ENCODE results near the gene SFSWAP. TPM values are rescaled to one million over a fixed set of nuclear protein-coding genes. Genes with fewer than 3 reads are reported as not detected.

The SFSWAP gene
- total and polyA plus RNA-seq, 7 donors: 10.8 to 42.9 (median 27.8) TPM

DNA sequence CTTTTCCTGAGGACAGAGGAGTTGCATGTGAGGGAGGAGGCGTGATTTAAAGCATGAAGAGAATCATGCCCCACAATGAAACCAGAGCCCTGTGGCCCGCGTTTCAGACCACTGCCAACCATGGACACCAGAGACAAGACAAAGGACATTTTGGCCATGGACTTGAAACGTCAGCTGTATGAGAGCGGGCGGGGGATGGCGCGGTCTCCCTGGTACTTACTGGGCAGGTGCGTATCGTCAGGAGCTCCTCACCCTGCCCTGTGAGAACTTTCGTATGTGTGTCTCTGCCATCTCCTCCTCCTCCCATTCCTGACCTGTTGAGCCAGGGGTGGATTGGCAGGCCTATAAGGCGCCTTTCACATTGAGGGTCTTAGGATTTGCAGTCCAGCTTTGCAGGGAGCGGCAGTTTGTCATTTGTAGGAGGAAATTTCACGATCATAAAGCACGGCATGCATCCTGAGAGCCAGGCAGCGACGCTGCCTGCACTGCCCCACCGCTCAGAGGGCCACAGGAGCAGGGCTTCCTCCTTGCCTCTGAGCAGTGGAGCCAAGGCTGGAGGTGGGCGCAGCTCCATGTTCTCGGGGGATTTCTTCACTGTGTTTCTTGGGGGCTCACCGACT, 22.2 kb downstream of the SFSWAP start:
- H3K27me3 ChIP-seq: no peaks in the 10 kb centered on the region
- H3K27ac ChIP-seq: no peak overlapping the region
- no peak for DNase-seq
- peaks cover 56 to 93% (median 69%) of the 10 kb centered on the region in 4 donors for H3K36me3 ChIP-seq
- 94 to 97% methylated on average over 21 of the region's 21 CpGs for whole genome bisulfite sequencing, 2 donors
- TF ChIP-seq POLR2AphosphoS5 (IDR thresholded peaks at IDR 0.05) (no peak), POLR2A (IDR thresholded peaks at IDR 0.05) (no peak), EP300 (IDR thresholded peaks at IDR 0.05) (no peak)
- TF ChIP-seq, protein P1, sequence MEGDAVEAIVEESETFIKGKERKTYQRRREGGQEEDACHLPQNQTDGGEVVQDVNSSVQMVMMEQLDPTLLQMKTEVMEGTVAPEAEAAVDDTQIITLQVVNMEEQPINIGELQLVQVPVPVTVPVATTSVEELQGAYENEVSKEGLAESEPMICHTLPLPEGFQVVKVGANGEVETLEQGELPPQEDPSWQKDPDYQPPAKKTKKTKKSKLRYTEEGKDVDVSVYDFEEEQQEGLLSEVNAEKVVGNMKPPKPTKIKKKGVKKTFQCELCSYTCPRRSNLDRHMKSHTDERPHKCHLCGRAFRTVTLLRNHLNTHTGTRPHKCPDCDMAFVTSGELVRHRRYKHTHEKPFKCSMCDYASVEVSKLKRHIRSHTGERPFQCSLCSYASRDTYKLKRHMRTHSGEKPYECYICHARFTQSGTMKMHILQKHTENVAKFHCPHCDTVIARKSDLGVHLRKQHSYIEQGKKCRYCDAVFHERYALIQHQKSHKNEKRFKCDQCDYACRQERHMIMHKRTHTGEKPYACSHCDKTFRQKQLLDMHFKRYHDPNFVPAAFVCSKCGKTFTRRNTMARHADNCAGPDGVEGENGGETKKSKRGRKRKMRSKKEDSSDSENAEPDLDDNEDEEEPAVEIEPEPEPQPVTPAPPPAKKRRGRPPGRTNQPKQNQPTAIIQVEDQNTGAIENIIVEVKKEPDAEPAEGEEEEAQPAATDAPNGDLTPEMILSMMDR (IDR thresholded peaks at IDR 0.05): no peak
- no peak overlapping the region for H3K4me3 ChIP-seq
- no peaks in the 10 kb centered on the region for H3K4me1 ChIP-seq
- no peaks in the 10 kb centered on the region for H3K9me3 ChIP-seq
- intact Hi-C loops (cut with DNase I): no loop called here

- Histone ChIP-seq H3K27me3 (no peaks in the 10 kb centered on the region), H3K36me3 (peaks cover 48 to 91% (median 61%) of the 10 kb centered on the region in 4 donors), H3K9me3 (no peaks in the 10 kb centered on the region), H3K27ac (no peak overlapping the region), H3K4me3 (no peak overlapping the region), H3K4me1 (no peaks in the 10 kb centered on the region)
- intact Hi-C loops (cut with DNase I): no loop called here
- 90 to 92% methylated on average over 10 of the region's 10 CpGs for WGBS, 2 donors
- no peak for DNase-seq
- TF ChIP-seq EP300 (IDR thresholded peaks at IDR 0.05) (no peak), POLR2A (IDR thresholded peaks at IDR 0.05) (no peak), POLR2AphosphoS5 (IDR thresholded peaks at IDR 0.05) (no peak)
- TF ChIP-seq, protein P1 (IDR thresholded peaks at IDR 0.05): no peak
These were observed 23.0 kb downstream of the SFSWAP start for GRCh38 chr12:131733874-131734273.

- H3K36me3 ChIP-seq: peaks cover 42 to 89% (median 55%) of the 10 kb centered on the region in 4 donors
- TF ChIP-seq POLR2AphosphoS5 (IDR thresholded peaks at IDR 0.05) (no peak), EP300 (IDR thresholded peaks at IDR 0.05) (no peak), POLR2A (IDR thresholded peaks at IDR 0.05) (no peak)
- TF ChIP-seq, protein P1 (IDR thresholded peaks at IDR 0.05): no peak
- no peaks in the 10 kb centered on the region for H3K27me3 ChIP-seq
- intact Hi-C loops (cut with DNase I): no loop called here
- H3K9me3 ChIP-seq: no peaks in the 10 kb centered on the region
- WGBS, 2 donors: 96% methylated on average over 30 of the region's 30 CpGs
- H3K4me3 ChIP-seq: no peak overlapping the region
- no peak overlapping the region for H3K27ac ChIP-seq
- DNase-seq: no peak
- no peaks in the 10 kb centered on the region for H3K4me1 ChIP-seq
These were observed 23.7 kb downstream of the SFSWAP start for GRCh38 chr12:131734336-131735152.

GRCh38 chr12:131735153-131735456, 24.2 kb downstream of the SFSWAP start:
- intact Hi-C loops (cut with DNase I): no loop called here
- H3K4me3 ChIP-seq: no peak overlapping the region
- no peak overlapping the region for H3K27ac ChIP-seq
- no peak for DNase-seq
- WGBS, 2 donors: 89 to 90% methylated on average over 10 of the region's 10 CpGs
- no peaks in the 10 kb centered on the region for H3K4me1 ChIP-seq
- no peaks in the 10 kb centered on the region for H3K9me3 ChIP-seq
- TF ChIP-seq POLR2A (IDR thresholded peaks at IDR 0.05) (no peak), EP300 (IDR thresholded peaks at IDR 0.05) (no peak), POLR2AphosphoS5 (IDR thresholded peaks at IDR 0.05) (no peak)
- TF ChIP-seq, protein P1 (IDR thresholded peaks at IDR 0.05): no peak
- no peaks in the 10 kb centered on the region for H3K27me3 ChIP-seq
- peaks cover 36 to 89% (median 53%) of the 10 kb centered on the region in 4 donors for H3K36me3 ChIP-seq

Data from sigmoid colon (tissue), 7 donors.